Measurements from ENCODE around the gene TENT4B.

Gene TENT4B

DNA sequence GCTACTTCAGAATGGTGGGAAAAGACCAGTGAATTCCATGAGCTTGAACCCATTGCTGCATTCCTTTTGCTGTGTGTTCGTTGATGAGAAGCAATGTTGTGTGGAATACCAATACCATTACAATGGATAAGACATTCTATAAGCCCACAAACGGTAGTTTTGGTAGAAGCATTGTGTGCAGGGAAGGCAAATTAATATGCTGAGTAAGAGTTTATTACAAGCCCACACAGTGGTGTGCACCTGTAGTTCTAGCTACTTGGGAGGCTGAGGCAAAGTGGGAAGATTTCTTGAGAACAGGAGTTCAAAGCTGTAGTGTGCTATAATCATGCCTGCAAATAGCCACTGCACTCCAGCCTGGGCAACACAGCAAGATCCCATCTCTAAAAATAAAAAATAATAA lies 19.9 kb upstream of the TENT4B start:
- H3K27ac ChIP-seq = no peak overlapping the region
- H3K27me3 ChIP-seq = no peaks in the 10 kb centered on the region
- TF ChIP-seq Cebpa-rat (IDR thresholded peaks at IDR 0.05) = no peak
- no peak overlapping the region for H3K4me2 ChIP-seq
- H3K9me3 ChIP-seq (replicated peaks in 1 of 11) = no peaks in the 10 kb centered on the region
- no peaks in the 10 kb centered on the region for H4K20me1 ChIP-seq
- no peak overlapping the region for H3K4me3 ChIP-seq
- no peaks in the 10 kb centered on the region for H3K36me3 ChIP-seq
- H3K9ac ChIP-seq = no peak overlapping the region
- no peaks in the 10 kb centered on the region for H3K4me1 ChIP-seq

DNA sequence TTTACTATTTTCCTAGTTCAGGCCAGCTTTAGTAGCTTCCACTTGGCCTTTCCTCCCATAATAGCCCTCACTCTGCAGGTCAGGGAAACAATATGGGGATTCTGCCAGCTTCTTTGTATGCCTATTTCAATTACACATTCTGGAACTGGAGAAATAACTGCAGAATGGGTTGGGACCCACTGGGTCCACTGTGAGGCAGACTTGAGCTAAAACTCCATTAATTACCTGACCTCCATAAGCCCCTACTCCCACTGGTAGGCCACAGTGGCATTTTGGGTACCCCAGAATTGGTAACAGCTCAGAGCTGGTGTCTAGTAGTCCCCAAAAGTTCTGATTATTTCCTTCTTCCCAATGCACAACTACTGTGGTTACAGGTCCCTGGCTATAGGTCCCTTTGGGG lies 16.7 kb upstream of the TENT4B start:
- no peak for TF ChIP-seq Cebpa-rat (IDR thresholded peaks at IDR 0.05)
- Histone ChIP-seq H3K4me3 (no peak overlapping the region), H3K9ac (no peak overlapping the region), H3K9me3 (replicated peaks in 1 of 11) (no peaks in the 10 kb centered on the region), H3K36me3 (no peaks in the 10 kb centered on the region), H3K27me3 (no peaks in the 10 kb centered on the region), H4K20me1 (no peaks in the 10 kb centered on the region), H3K4me2 (no peak overlapping the region), H3K27ac (no peak overlapping the region), H3K4me1 (no peaks in the 10 kb centered on the region)

DNA sequence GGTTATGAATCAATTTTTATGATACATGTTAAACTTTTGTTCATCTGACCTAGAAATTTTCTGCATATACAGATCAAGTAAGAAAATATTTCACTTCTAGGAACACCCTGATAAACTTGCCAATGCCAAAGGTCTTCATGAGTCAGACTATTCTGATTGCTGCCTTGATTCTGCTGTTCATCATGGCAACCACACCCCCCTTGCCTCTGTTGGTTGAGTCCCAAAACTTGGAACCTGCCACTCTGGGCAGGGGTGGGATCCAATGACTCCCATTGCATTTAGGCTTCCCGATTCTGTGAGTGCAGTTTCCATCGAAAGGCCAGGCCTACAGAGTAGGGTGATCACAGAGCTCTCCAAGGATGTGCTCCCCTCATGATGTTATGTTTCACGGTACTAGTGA lies 15.8 kb upstream of the TENT4B start:
- H3K4me1 ChIP-seq = no peaks in the 10 kb centered on the region
- no peak for TF ChIP-seq Cebpa-rat (IDR thresholded peaks at IDR 0.05)
- H3K9ac ChIP-seq = no peak overlapping the region
- no peak overlapping the region for H3K4me2 ChIP-seq
- no peaks in the 10 kb centered on the region for H4K20me1 ChIP-seq
- H3K9me3 ChIP-seq (replicated peaks in 1 of 11) = no peaks in the 10 kb centered on the region
- no peak overlapping the region for H3K4me3 ChIP-seq
- H3K27ac ChIP-seq = no peak overlapping the region
- no peaks in the 10 kb centered on the region for H3K27me3 ChIP-seq
- H3K36me3 ChIP-seq = no peaks in the 10 kb centered on the region

DNA sequence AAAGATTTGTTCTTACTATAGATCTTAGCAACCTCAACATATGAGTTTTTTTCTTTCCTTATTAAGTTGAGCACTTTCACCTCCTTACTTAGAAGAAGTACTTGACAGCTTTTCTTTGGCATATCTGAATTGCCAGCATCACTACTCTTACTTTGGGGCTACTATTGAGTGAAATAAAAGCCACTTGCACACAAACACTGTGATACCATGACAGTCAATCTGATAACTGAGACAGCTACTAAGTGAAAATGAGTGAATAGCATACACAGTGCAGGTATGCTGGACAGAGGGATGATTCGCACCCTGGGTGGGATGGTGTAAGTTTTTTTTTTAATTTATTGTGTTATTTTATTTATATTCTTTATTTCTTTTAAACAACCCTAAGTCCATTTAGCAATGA lies 13.5 kb upstream of the TENT4B start:
- Histone ChIP-seq H3K4me3 (no peak overlapping the region), H3K9me3 (replicated peaks in 1 of 11) (no peaks in the 10 kb centered on the region), H3K36me3 (no peaks in the 10 kb centered on the region), H4K20me1 (no peaks in the 10 kb centered on the region), H3K4me1 (no peaks in the 10 kb centered on the region), H3K9ac (no peak overlapping the region), H3K4me2 (no peak overlapping the region), H3K27me3 (no peaks in the 10 kb centered on the region), H3K27ac (no peak overlapping the region)
- TF ChIP-seq Cebpa-rat (IDR thresholded peaks at IDR 0.05) = no peak

DNA sequence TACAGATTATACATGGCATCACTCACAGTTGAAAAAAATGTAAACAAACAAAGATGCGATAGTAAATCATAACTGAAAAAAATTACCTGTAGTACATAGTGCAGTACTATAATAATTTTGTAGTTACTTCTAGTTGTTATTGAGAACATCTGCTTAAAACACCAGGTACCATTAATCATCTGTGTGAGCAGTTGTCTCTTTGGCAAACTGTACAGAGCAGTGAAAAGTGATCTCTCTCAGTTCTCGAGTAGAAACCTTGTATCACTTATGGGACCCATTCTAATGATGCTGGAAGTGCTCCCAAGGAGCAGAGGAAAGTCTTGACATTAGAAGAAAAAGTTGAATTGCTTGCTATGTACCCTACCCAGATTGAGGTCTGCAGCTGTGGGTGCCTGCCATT lies 8.9 kb upstream of the TENT4B start:
- Histone ChIP-seq H3K9ac (no peak overlapping the region), H3K4me1 (peaks cover 0 to 9% (median 7%) of the 10 kb centered on the region in 10 experiments; a peak in 11 of 20 replicates), H3K4me3 (no peak overlapping the region), H3K27ac (no peak overlapping the region), H4K20me1 (no peaks in the 10 kb centered on the region), H3K9me3 (replicated peaks in 1 of 11) (no peaks in the 10 kb centered on the region), H3K4me2 (no peak overlapping the region), H3K27me3 (no peaks in the 10 kb centered on the region), H3K36me3 (no peaks in the 10 kb centered on the region)
- TF ChIP-seq Cebpa-rat (IDR thresholded peaks at IDR 0.05) = no peak

DNA sequence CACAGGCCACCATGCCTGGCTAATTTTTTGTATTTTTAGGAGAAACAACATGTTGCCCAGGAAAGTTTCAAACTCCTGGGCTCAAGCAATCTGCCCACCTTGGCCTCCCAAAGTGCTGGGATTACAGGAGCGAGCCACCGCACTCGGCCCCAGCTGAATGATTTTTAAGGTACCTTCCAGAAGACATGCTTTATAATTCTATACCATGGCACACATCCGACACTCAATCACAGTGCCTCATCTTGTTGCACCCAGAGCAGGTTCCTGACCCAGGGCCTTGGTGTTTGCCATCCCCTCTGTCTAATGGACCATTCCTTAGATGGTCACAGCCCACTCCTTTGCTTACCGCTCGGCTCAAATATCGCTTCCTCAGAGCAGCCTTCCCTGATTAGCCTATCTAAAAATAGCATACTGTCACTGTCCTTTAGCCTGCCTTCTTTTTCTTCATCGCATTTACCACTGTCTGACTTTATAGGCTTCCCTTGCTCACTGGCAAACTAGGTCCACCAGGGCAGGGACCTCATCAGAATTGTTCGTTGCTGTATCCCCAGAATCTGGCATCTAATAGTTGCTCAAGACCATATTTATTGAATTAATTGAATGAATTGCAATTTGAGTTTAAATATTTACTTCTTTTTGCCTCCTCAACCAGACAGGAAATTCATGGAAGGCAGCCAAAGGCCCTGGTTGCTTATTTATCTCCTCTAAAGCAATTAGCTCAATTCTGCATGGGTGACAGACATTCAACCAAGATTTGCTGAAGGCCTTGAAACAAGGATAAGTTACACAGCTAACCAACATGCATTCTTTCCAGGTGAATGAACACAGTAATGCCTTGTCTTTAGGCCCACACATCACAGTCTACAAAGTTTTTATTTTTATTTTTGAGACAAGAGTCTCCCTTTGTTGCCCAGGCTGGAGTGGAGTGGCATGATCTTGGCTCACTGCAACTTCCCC lies 6.3 kb upstream of the TENT4B start:
- peak overlapping the region in 3 of 11 experiments; percentile 5 to 26 (median 13); a peak in 4 of 22 replicates for H3K4me2 ChIP-seq
- no peak overlapping the region for H3K9ac ChIP-seq
- no peaks in the 10 kb centered on the region for H3K36me3 ChIP-seq
- peaks cover 0 to 9% (median 7%) of the 10 kb centered on the region in 10 experiments; a peak in 15 of 20 replicates for H3K4me1 ChIP-seq
- TF ChIP-seq Cebpa-rat (IDR thresholded peaks at IDR 0.05) = no peak
- H3K27me3 ChIP-seq = no peaks in the 10 kb centered on the region
- no peaks in the 10 kb centered on the region for H3K9me3 ChIP-seq (replicated peaks in 1 of 11)
- H3K4me3 ChIP-seq = no peak overlapping the region
- no peak overlapping the region for H3K27ac ChIP-seq
- no peaks in the 10 kb centered on the region for H4K20me1 ChIP-seq

DNA sequence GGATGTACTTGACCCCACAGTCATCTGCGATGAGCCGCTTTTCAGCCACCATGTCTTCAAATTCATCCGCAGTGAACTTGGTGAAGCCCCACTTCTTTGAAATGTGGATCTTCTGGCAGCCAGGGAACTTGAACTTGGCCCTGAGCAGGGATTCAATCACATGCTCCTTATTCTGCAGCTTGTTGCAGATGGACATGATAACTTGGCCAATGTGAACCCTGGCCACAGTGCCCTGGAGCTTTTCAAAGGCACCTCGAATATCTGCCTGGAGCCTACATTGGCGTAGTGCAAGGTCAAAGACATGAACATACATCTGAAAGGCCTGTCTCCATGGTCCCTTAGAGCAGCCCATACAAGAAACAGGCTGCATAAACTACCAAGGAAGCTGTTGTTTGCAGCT lies 1.8 kb upstream of the TENT4B start:
- no peaks in the 10 kb centered on the region for H3K27me3 ChIP-seq
- no peak overlapping the region for H3K9ac ChIP-seq
- peaks cover 28 to 41% (median 35%) of the 10 kb centered on the region in 10 experiments for H3K4me1 ChIP-seq
- H3K27ac ChIP-seq = no peak overlapping the region
- no peak overlapping the region for H3K4me3 ChIP-seq
- no peak for TF ChIP-seq Cebpa-rat (IDR thresholded peaks at IDR 0.05)
- peaks cover 29 to 31% (median 30%) of the 10 kb centered on the region in 11 experiments for H4K20me1 ChIP-seq
- no peaks in the 10 kb centered on the region for H3K36me3 ChIP-seq
- H3K9me3 ChIP-seq (replicated peaks in 1 of 11) = no peaks in the 10 kb centered on the region
- H3K4me2 ChIP-seq = peak overlapping the region in 2 of 11 experiments; percentile 91 to 97; a peak in 3 of 22 replicates

DNA sequence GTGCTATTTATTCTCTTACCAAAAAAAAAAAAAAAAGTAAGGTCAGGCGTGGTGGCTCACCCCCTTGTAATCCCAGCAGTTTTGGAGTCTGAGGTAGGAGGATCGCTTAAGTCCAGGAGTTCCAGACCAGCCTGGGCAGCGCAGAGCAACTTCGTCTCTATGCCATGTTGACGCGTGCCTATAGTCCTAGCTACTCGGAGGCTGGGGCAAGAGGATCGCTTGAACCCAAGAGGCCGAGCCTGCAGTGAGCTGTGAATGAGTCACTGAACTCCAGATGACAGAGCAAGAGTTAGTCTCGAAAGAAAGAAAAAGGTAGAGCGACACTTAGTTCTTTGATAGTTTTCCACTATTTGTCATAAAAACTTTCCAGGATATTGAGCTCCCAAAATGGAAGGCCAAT lies 1.4 kb upstream of the TENT4B start:
- peaks cover 28 to 41% (median 37%) of the 10 kb centered on the region in 10 experiments for H3K4me1 ChIP-seq
- peak overlapping the region; percentile 81 to 97 (median 87) for H3K4me2 ChIP-seq
- TF ChIP-seq Cebpa-rat (IDR thresholded peaks at IDR 0.05) = no peak
- H3K36me3 ChIP-seq = peaks cover 0 to 4% (median 0%) of the 10 kb centered on the region in 11 experiments; a peak in 2 of 22 replicates
- H3K27ac ChIP-seq = peak overlapping the region in 1 of 11 experiments; percentile 93; a peak in 2 of 22 replicates
- H4K20me1 ChIP-seq = peaks cover 33 to 35% (median 34%) of the 10 kb centered on the region in 11 experiments
- peak overlapping the region in 8 of 10 experiments; percentile 85 to 99 (median 94); a peak in 13 of 20 replicates for H3K4me3 ChIP-seq
- peak overlapping the region in 7 of 11 experiments; percentile 90 to 95 (median 94); a peak in 12 of 22 replicates for H3K9ac ChIP-seq
- no peaks in the 10 kb centered on the region for H3K9me3 ChIP-seq (replicated peaks in 1 of 11)
- no peaks in the 10 kb centered on the region for H3K27me3 ChIP-seq

DNA sequence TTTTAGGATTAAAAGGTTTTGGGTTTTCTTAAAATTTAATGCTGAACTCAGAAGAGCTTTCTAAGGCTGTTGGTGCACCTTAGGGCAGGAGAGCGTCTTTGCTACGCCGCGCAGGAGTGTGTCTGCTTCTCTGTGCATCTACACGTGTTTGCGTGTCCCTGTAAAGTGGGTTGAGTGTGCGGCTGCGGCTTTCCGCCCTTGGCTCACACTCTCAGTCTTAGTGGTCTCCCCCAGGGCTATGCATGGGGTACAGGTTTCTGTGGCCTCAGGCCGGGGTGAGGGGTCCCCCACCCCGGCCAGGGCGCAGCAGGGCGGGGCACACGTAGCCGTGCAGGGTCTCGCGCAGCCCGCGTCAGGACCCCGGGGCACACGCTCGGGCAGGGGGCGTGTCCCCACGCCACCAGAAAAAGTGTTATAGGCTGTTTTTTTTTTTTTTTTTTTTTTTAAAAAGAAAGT lies 727 bp upstream of the TENT4B start:
- H3K4me1 ChIP-seq = peaks cover 30 to 40% (median 35%) of the 10 kb centered on the region in 10 experiments
- no peak for TF ChIP-seq Cebpa-rat (IDR thresholded peaks at IDR 0.05)
- peak overlapping the region; percentile 84 to 99 (median 94) for H3K4me3 ChIP-seq
- H3K36me3 ChIP-seq = peaks cover 0 to 4% (median 0%) of the 10 kb centered on the region in 11 experiments; a peak in 3 of 22 replicates
- peak overlapping the region; percentile 81 to 97 (median 87) for H3K4me2 ChIP-seq
- H3K9me3 ChIP-seq (replicated peaks in 1 of 11) = no peaks in the 10 kb centered on the region
- H3K27ac ChIP-seq = peak overlapping the region; percentile 80 to 97 (median 93)
- H4K20me1 ChIP-seq = peaks cover 39 to 41% (median 40%) of the 10 kb centered on the region in 11 experiments
- no peaks in the 10 kb centered on the region for H3K27me3 ChIP-seq
- H3K9ac ChIP-seq = peak overlapping the region; percentile 85 to 95 (median 93)
